Measurements from ENCODE around the gene TMEM63A. TPM values are rescaled to one million over a fixed set of nuclear protein-coding genes. Genes with fewer than 3 reads are reported as not detected.

Gene TMEM63A
- total and polyA plus RNA-seq, 8 donors = 5.3 to 208 (median 84.5) TPM

DNA sequence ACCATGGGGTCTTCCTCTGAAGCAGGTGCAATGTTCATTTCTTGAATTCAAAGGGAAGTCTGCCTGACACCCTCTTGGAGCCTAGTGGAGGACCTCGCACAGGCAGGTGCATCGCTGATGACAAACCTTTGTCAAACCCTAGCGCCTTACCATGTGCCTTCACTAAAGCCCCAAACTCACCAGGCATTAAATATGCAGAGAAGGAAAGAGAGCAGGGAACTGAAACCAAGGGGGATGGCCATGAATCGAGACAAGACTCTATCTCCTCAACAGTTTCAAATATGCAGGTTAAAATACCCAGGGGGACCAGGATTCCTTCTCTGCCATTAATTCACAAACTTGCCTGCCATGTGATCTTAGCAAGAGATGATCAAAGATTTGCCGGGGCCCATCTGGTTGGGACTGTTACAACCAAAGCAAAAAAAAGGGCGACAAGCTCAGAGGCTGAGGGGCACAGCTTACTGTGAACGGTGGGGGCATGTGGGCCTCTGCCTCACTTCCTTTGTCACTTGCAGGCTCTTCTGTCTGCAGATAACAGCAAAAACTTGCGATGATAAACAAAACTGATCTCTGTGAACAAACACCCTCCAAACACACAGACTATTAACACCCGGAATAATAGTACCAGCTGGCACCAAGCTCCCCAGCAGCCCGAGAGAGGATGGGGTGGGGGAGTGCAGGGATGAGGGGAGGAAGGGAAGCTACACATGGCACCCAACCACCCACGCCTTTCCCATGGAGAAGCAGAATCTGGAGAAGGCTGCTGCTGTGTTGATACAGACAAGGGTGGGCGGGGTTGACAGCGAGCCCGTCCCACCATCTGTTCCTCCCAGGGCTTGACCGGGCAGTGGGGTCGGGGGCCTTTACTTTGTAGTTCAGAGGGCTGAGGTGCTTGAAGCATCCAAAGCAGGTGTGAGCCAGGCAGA, 33.9 kb downstream of the TMEM63A start:
- WGBS, 5 donors = 50 to 62% (median 56%) methylated on average over 16 of the region's 16 CpGs
- intact Hi-C loops (cut with DNase I; ENCODE audit: low total_unique reads) = no loop called here
- Histone ChIP-seq H3K27me3 (no peaks in the 10 kb centered on the region), H3K9me3 (no peaks in the 10 kb centered on the region), H3K27ac (peak overlapping the region in 4 of 5 donors; percentile 20 to 48 (median 40)), H3K4me1 (peaks cover 25 to 64% (median 36%) of the 10 kb centered on the region in 4 donors), H3K36me3 (peaks cover 57 to 99% (median 98%) of the 10 kb centered on the region in 4 donors), H3K4me3 (no peak overlapping the region)
- DNase-seq = peak in 1 of 2 donors; percentile 70
- TF ChIP-seq CTCF (IDR thresholded peaks at IDR 0.05) (no peak), POLR2A (IDR thresholded peaks at IDR 0.05) (no peak), EP300 (IDR thresholded peaks at IDR 0.05) (no peak), POLR2AphosphoS5 (IDR thresholded peaks at IDR 0.05) (no peak)

DNA sequence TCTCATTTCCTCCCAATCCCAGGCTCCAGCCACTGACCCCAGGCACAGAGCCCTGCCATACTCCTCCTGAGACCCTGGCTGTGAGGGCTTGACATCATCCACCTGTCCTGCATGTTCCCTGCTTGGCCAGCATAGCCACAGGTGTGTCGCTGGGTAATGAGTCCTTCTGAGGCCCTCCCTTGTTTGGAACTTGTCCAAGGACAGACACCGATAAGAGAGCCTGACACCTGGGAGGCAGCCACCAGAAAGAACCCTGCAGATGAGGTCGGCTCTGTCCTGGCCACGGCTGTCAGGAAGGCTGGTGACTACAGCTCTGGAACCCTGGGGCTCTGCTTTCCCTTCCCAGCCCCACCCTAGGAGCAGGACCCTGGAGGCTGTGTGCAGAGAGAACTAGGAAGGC, 34.6 kb downstream of the TMEM63A start:
- Histone ChIP-seq H3K36me3 (peaks cover 54 to 99% (median 98%) of the 10 kb centered on the region in 4 donors), H3K4me1 (peaks cover 25 to 64% (median 36%) of the 10 kb centered on the region in 4 donors), H3K27me3 (no peaks in the 10 kb centered on the region), H3K9me3 (no peaks in the 10 kb centered on the region), H3K4me3 (no peak overlapping the region), H3K27ac (peak overlapping the region in 4 of 5 donors; percentile 20 to 48 (median 40))
- intact Hi-C loops (cut with DNase I; ENCODE audit: low total_unique reads) = no loop called here
- TF ChIP-seq POLR2AphosphoS5 (IDR thresholded peaks at IDR 0.05) = peak in 1 of 3 donors; percentile 66
- TF ChIP-seq POLR2A (IDR thresholded peaks at IDR 0.05) = no peak
- WGBS, 5 donors = 12 to 42% (median 27%) methylated on average over 4 of the region's 4 CpGs
- peak; percentile 64 to 80 for DNase-seq

- no peaks in the 10 kb centered on the region for H3K9me3 ChIP-seq
- no peak overlapping the region for H3K4me3 ChIP-seq
- DNase-seq = no peak
- H3K4me1 ChIP-seq = peaks cover 25 to 61% (median 36%) of the 10 kb centered on the region in 4 donors
- no peak for TF ChIP-seq POLR2AphosphoS5 (IDR thresholded peaks at IDR 0.05)
- no peak for TF ChIP-seq EP300 (IDR thresholded peaks at IDR 0.05)
- no peak for TF ChIP-seq POLR2A (IDR thresholded peaks at IDR 0.05)
- TF ChIP-seq CTCF (IDR thresholded peaks at IDR 0.05) = no peak
- H3K36me3 ChIP-seq = peaks cover 51 to 98% (median 96%) of the 10 kb centered on the region in 4 donors
- H3K27me3 ChIP-seq = no peaks in the 10 kb centered on the region
- WGBS, 5 donors = 79 to 90% (median 88%) methylated on average over 19 to 20 of the region's 20 CpGs
- H3K27ac ChIP-seq = peak overlapping the region in 3 of 5 donors; percentile 40 to 48 (median 40)
- intact Hi-C loops (cut with DNase I; ENCODE audit: low total_unique reads) = no loop called here
Observed at GRCh38 chr1:225846331-225847310, 35.6 kb downstream of the TMEM63A start.

DNA sequence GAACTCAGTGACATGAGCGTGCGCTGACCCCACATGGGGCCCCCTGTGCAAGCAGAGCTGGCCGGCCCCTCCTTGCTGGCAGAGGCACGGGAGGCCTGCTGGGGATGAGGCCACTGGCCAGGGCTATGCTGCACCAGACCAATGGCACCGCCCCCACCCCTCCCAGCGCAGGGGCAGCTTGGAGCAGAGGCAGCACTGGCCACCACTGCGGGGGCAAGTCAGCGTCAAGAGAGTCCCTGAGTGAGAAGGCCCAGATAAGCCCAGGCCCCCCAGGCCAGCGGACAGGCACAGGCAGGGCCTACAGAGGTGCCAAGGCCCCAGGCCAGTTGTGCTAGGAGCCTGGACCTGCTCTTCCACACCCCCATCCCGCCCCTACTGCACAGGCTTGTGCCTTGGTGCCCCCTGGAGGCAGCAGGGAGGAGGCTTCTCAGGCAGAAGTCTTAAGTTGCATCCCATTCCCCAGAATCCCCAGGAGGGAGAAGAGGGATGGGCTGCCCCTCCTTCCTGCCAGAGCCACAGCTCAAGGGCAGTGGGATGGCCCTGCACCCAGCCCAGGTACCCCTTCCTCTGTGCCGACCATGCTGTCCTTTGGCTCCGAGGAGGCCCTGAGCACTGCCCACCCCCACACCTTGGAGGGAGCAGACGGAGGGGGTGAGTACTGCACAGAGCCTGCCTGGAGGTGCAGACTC, 36.5 kb downstream of the TMEM63A start:
- DNase-seq = peak; percentile 72 to 92
- no peak for TF ChIP-seq POLR2A (IDR thresholded peaks at IDR 0.05)
- peak in 1 of 3 donors; percentile 62 for TF ChIP-seq POLR2AphosphoS5 (IDR thresholded peaks at IDR 0.05)
- peak in 5 of 7 experiments; percentile 56 to 73 (median 64) for TF ChIP-seq CTCF (IDR thresholded peaks at IDR 0.05)
- no peak for TF ChIP-seq EP300 (IDR thresholded peaks at IDR 0.05)
- Histone ChIP-seq H3K4me3 (no peak overlapping the region), H3K9me3 (no peaks in the 10 kb centered on the region), H3K27ac (peak overlapping the region in 3 of 5 donors; percentile 8 to 63 (median 40)), H3K27me3 (no peaks in the 10 kb centered on the region), H3K36me3 (peaks cover 47 to 96% (median 92%) of the 10 kb centered on the region in 4 donors), H3K4me1 (peaks cover 25 to 58% (median 36%) of the 10 kb centered on the region in 4 donors)
- intact Hi-C loops (cut with DNase I; ENCODE audit: low total_unique reads) = no loop called here
- 52 to 65% (median 60%) methylated on average over 6 to 13 of the region's 13 CpGs for WGBS, 5 donors
